T-helper 22 cell (primary cell): ENCODE measurements around the gene SIRPB2.

Source experiments
- DNase-seq: peaks from one replicate; pipeline ENCODE4 v3.0.0-alpha.2; 2020; ENCODE audit warnings: low read depth

SIRPB2 gene

DNA sequence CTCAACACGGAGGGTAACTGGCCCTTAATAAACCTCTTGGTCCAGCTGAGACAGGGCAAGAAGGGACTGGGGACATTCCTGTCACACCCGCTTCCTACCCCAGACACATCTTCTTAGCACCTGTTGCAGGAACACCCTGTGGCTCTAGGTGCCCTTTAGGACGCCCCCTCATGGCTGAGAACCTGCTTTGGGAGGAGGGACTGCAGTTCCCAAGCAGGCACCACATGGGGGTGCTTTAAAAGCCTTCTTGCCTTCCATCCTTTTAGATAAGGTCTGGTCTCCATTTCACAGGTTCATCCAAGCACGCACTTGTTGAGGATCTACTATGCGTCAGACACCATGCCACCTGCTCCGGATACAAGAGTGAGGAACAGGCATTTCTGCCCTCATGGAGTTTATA lies 51.2 kb downstream of the SIRPB2 start:
- DNase-seq: no peak

DNA sequence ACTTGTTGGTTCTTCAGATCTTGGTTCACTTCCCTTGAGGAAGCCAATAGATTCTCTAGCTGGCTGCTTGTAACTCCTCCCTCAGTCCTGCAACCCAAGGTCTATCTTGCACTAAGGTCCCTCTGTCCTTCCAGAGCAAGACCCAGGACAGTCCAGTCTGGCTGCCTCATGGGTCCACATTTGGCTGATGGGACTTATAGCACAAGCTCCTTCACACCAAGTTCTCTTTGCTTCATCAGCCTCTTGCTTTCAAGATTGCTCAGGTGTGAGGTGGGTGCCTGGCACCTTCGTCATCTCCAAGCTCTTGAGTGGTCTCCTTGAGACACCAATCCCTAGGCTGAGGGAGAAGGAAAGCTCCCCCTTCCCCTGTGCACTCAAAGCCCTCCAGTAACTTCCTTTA lies 52.9 kb downstream of the SIRPB2 start:
- DNase-seq: no peak

DNA sequence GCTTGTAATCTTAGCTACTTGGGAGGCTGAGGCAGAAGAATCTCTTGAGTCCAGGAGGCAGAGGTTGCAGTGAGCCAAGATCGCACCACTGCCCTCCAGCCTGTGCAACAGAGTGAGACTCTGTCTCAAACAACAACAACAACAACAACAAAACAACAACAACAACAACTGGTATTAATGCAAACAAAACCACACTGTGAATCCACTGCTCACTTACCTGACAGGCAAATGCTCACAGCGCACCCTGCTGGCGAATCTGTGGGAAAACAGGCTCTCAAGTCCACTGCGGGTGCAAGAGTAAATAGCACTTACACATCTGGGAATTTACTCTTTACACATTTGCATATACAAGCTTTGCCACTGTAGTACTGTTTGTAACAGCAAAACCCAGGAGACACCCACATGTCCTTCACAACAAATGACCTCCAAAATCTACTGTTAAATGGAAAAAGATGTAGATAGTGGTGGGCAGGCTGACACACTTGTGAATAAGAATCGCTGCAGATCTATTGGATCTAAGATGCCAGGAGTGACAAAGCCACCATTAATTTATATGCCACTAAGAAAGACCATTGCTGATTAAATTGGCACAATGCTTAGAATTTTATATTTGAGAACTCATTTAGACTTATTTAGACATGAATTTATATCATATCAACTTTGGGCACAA lies 53.9 kb downstream of the SIRPB2 start:
- DNase-seq: peak; percentile 42

DNA sequence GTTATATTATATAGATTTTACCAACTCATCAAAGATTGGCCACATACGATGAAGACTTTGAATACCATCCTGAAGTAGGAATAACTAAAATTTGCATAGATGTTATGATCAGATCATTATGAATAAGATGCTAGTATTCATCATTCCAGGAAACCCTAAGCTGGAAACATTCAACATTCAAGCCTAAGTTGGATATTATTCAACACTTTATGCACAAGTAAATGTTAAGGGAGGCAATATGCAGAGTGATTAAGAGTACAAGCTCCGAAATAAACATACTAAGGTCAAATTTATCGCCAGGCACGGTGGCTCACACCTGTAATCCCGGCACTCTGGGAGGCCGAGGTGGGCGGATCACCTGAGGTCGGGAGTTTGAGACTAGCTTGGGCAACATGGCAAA lies 55.0 kb downstream of the SIRPB2 start:
- DNase-seq: no peak

DNA sequence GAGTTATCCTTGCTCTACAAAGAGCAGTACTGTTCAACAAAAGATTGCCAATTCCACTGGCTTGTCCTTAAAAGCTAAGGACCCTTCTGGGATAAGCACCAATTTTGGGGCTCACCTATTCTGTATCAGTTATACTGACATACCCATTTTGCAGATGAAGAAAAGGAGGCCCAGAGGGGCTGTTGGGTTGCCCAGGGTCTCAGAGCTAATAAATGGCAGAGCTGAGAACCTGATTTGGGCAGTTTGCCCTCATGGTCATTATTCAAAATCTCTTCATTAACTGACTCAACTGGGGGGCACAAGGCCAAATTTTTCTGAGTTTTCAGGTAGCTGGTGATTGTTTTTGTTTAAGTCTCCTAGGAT lies 55.9 kb downstream of the SIRPB2 start:
- DNase-seq: no peak

DNA sequence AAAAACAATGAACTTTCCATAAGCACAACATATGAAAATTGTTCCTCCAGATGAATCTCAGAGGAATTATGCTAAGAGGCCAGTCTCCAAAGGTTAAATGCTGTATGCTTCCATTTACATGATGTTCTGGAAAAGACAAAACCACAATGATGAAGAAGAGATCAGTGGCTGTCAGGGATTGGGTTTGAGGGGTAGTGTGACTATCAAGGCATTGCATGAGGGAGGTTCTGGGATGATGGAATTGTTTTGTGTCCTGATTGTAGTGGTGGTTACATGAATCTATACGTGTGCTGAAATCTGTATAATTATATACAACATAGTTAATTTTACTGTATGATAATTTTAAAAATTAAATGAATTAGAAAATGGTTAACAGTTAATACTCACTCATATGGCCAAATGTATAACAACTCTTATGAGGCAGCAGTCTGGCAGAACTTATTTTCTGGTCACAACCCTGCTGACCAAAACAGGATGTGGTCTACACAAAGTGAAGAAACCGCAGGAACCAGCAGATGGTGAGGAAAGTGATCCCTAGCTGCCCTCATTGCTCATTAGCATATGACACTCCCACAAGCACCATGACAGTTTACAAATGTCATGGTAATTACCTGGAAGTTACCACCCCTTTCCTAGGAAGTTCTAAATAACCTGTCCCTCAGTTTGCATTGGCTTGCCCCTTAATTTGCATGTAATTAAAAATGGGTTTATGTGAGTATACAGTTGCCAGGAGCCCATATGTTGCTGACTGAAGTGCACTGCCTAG lies 56.5 kb downstream of the SIRPB2 start:
- DNase-seq: peak; percentile 38

DNA sequence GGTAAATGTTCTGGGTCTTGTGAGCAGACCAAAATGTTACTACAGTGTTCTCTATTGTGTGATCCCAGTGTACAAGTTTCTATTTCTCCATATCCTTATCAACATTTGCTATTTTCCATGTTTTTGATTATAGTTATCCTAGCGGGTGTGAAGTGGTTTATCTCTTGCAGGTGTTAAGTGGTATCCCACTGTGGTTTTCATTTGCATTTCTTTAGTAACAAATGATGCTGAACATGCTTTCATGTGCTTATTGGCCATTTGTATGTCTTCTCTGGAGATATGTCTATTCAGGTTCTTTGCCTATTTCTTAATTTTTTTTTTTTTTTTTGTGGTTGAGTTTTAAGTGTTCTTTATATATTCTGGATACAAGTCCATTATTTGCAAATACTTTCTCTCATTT lies 60.1 kb downstream of the SIRPB2 start:
- no peak for DNase-seq

DNA sequence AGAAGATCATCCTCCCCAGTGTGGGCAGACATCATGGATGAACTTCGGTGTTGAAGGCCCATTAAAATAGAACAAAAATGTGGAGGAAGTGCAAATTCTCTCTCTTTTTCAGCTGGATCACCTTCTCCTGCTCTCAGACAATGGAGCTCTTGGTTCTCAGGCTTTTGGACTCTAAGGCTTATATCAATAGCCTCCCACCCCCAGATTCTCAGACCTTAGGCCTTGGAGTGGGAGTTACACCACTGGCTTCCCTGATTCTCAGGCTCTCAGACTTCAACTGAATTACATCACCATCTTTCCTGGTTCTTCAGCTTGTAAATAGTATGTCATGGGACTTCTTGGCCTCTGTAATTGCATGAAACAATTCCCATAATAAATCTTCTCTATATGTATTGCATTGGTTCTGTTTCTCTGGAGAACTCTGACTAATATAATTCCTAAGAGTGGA lies 61.2 kb downstream of the SIRPB2 start:
- no peak for DNase-seq

DNA sequence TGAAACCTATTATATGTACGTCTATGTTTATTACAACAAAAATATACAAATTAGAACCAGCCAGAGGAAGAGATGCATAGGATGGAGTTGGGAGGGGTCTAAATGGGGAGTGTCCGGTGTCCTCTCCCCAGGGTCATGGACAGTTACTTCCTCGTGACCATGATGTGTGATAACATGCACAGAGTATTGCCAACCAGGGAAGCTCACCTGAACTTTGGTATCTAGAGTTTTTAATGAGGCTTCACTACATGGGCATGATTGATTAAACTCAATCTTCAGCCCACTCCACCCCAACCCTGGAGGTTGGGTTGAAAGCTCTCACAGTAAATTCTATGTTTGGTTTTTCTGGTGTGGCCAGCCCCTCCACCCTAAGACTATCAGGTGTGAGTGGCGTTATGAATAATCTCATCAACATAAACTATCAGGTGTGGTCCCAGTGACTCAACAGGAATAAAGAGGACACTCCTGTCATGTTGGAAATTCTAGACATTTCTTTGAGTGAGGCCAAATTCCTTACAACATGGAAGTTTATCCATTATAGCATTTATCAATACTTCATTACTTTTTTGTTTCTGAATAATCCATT lies 62.0 kb downstream of the SIRPB2 start:
- no peak for DNase-seq

DNA sequence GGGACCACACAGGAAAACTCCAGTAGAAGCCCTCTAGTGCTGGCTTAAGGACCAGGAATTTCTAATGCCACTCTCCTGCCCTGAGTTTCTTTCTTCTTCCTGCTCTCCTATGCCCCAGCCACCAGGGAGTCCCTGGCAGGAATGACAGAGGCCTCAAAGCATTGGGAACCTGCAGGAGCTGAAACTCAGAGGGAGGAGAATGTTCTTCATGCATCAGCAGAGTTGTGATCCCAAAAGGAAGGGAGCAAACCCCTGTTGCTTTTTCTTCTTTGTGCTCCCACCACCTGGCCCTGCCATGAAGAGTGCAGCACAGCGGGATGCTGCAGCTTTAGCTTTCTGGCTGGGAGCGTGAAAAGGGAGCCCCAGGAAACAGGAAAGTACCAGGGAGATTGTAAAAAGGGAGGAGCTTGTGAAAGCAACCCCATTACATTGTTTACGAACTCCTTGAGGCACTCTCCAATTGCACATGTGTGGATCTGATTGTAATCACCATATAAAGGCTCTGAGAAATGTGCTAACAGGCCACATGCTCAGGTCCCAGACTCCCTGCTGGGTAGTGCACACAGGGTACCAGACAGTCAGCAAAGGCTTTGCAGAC lies 63.7 kb downstream of the SIRPB2 start:
- DNase-seq: no peak

DNA sequence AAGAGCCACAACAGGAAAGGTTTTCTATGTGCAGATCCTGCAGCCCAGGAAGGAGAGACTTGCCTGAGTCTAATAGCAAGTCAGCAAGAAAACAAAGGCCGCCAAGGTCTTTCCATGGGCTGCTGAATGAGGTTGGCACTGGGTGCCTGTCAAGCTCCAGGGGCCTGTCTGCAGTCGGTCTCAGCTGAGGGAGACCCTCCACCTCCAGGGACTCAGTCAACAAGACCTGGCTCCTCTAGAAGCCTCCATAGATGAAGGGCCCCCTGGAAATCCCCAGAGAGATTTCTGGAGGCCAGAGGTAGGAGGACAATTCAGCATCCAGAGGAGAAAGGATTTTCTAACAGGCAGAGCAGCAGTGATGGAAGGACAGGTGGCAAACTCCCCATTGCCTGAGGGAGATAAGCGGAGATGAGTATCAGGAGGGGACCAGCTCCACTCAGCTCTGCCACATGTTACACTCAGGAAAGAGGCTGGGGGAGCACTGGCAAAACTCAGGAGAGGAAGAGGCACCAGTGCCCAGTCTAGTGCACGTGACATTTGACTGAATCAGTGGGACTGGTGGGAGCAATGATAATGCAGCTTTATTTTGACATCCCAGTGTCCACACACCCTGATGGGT lies 64.9 kb downstream of the SIRPB2 start:
- DNase-seq: no peak
